Measurements from ENCODE around the gene ITGB1BP1.

The ITGB1BP1 gene

GRCh38 chr2:9423100-9423921 lies at the start of gene ITGB1BP1, which contains the start of gene CPSF3:
ITGB1BP1 (minus strand) TSS chr2:9423528; CDS start chr2:9418697, 4,831 bp downstream.
CPSF3 (plus strand) TSS chr2:9423654; CDS start chr2:9423774, 120 bp downstream.
- peak; percentile 99 for DNase-seq (ENCODE audit: low read depth)
- peak within 1 kb of the TSS; percentile 95 for H3K4me3 ChIP-seq (ENCODE audit: low read depth, low read length)
- TF ChIP-seq CTCF (IDR thresholded peaks at IDR 0.05; ENCODE audit: insufficient read depth, low read depth, low read length, missing control alignments), result no peak

GRCh38 chr2:9472511-9472910 lies 49.2 kb upstream of the ITGB1BP1 start:
- no peak for DNase-seq (ENCODE audit: low read depth)
- no peak for TF ChIP-seq CTCF (IDR thresholded peaks at IDR 0.05; ENCODE audit: insufficient read depth, low read depth, low read length, missing control alignments)
- no peak overlapping the region for H3K4me3 ChIP-seq (ENCODE audit: low read depth, low read length)

GRCh38 chr2:9471206-9471605 lies 47.9 kb upstream of the ITGB1BP1 start:
- no peak for DNase-seq (ENCODE audit: low read depth)
- no peak overlapping the region for H3K4me3 ChIP-seq (ENCODE audit: low read depth, low read length)
- TF ChIP-seq CTCF (IDR thresholded peaks at IDR 0.05; ENCODE audit: insufficient read depth, low read depth, low read length, missing control alignments), result no peak

- TF ChIP-seq CTCF (IDR thresholded peaks at IDR 0.05; ENCODE audit: insufficient read depth, low read depth, low read length, missing control alignments), result no peak
Measured at GRCh38 chr2:9467687-9468086, 44.4 kb upstream of the ITGB1BP1 start.

GRCh38 chr2:9466147-9466683 lies 42.9 kb upstream of the ITGB1BP1 start:
- DNase-seq (ENCODE audit: low read depth), result no peak
- H3K4me3 ChIP-seq (ENCODE audit: low read depth, low read length), result no peak overlapping the region
- no peak for TF ChIP-seq CTCF (IDR thresholded peaks at IDR 0.05; ENCODE audit: insufficient read depth, low read depth, low read length, missing control alignments)

More at GRCh38 chr2:9467687-9468086, 44.4 kb upstream of the ITGB1BP1 start:
- no peak for DNase-seq (ENCODE audit: low read depth)
- H3K4me3 ChIP-seq (ENCODE audit: low read depth, low read length), result no peak overlapping the region

GRCh38 chr2:9465170-9465569 lies 41.8 kb upstream of the ITGB1BP1 start:
- DNase-seq (ENCODE audit: low read depth), result no peak
- no peak overlapping the region for H3K4me3 ChIP-seq (ENCODE audit: low read depth, low read length)
- no peak for TF ChIP-seq CTCF (IDR thresholded peaks at IDR 0.05; ENCODE audit: insufficient read depth, low read depth, low read length, missing control alignments)
